ENCODE results near the gene SRXN1. TPM values are rescaled to one million over a fixed set of nuclear protein-coding genes. Genes with fewer than 3 reads are reported as not detected.

The SRXN1 gene
- total and polyA plus RNA-seq, 9 of the 15 experiments (the other 6 are each of a cell fraction or from before 2014, with no cell fraction given), result 6.8 to 36.4 (median 21.6) TPM

DNA sequence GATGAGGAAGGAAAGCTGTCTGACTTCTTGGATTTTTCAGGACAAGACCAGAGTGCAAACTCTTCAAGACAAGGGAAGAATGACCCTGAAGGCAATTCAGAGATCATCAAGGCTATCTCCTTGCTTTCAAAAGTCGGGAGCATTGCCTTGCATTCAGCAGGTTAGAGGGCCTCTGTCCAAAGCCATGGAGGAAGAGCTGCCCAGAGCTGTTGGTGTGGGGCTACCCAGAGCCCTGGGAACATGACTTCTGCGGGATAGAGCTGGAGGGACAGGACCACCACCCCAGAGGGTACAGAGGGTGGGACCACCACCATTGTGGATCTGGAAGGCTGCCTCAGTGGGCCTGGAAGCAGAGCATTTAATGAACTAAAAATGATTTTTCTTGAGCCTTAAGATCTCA is 5.2 kb upstream of the SRXN1 start:
- ChIA-PET CTCF (ENCODE audit: low intra/inter-chr PET ratio) (no interaction called here), POLR2A (no interaction called here)
- peaks cover 5% of the 10 kb centered on the region; the same call in 2 of the 3 replicates for H3K79me2 ChIP-seq (ENCODE audit: control insufficient read depth, insufficient read depth, low read length)
- BruUV-seq (replicated peaks), result no TSS peak
- no peak overlapping the region for H2AFZ ChIP-seq (ENCODE audit: low read depth, low read length)
- intact Hi-C loops (cut with micrococcal nuclease), result no loop called here
- H3K9ac ChIP-seq (ENCODE audit: insufficient read depth in 1 of 2, low read depth in 2 of 2, low read length in 2 of 2), result peak overlapping the region in 1 of 2 experiments; percentile 81; a peak in 1 of 4 replicates
- FAIRE-seq, result no peak
- no peaks in the 10 kb centered on the region; the same call in 2 of the 3 replicates for H3K36me3 ChIP-seq (ENCODE audit: control insufficient read depth, insufficient read depth, low read length)
- H3K4me2 ChIP-seq (ENCODE audit: insufficient read depth, low read length), result no peak overlapping the region
- no peaks in the 10 kb centered on the region for H3K9me3 ChIP-seq (replicated peaks; ENCODE audit: control insufficient read depth, insufficient read depth, low read depth, low read length)
- 0% methylated on average over 1 of the region's 2 CpGs for WGBS (ENCODE audit: insufficient coverage, low coverage, missing lambda C conversion rate)
- H3K27me3 ChIP-seq (ENCODE audit: control insufficient read depth in 2 of 2, insufficient read depth in 2 of 2, low read length in 2 of 2), result no peaks in the 10 kb centered on the region
- H3K27ac ChIP-seq (ENCODE audit: extremely low read depth, low read depth, low read length), result no peak overlapping the region
- in situ Hi-C loops (cut with MboI), result no loop called here
- TF ChIP-seq SRSF3 (IDR thresholded peaks at IDR 0.05; ENCODE audit: insufficient read depth, low read length) (no peak), SRSF1 (IDR thresholded peaks at IDR 0.05; ENCODE audit: low read depth, low read length) (no peak), POLR2AphosphoS5 (IDR thresholded peaks at IDR 0.05; ENCODE audit: control insufficient read depth, insufficient read depth, low read depth, low read length) (no peak), CBFA2T2 (conservative IDR thresholded peaks at IDR 0.05) (no peak), ZNF124 (CRISPR knock-in tag; IDR thresholded peaks at IDR 0.05) (no peak), SREBF2 (CRISPR knock-in tag; IDR thresholded peaks at IDR 0.05) (no peak), EGR1 (conservative IDR thresholded peaks at IDR 0.05) (no peak), ARID2 (IDR thresholded peaks at IDR 0.05) (no peak), TCFL5 (CRISPR knock-in tag; conservative IDR thresholded peaks at IDR 0.05) (no peak), BRD9 (IDR thresholded peaks at IDR 0.05; ENCODE audit: low read depth, partially characterized antibody) (no peak), POU5F1 (IDR thresholded peaks at IDR 0.05; ENCODE audit: borderline replicate concordance, low read depth, low read length, partially characterized antibody) (no peak), ZNF77 (CRISPR knock-in tag; IDR thresholded peaks at IDR 0.05) (no peak), GTF2E2 (tag; IDR thresholded peaks at IDR 0.05) (no peak), TAF1 (IDR thresholded peaks at IDR 0.05; ENCODE audit: control insufficient read depth, extremely low read depth, insufficient read depth, low read length, severe bottlenecking) (no peak)
- TF ChIP-seq, protein P1, sequence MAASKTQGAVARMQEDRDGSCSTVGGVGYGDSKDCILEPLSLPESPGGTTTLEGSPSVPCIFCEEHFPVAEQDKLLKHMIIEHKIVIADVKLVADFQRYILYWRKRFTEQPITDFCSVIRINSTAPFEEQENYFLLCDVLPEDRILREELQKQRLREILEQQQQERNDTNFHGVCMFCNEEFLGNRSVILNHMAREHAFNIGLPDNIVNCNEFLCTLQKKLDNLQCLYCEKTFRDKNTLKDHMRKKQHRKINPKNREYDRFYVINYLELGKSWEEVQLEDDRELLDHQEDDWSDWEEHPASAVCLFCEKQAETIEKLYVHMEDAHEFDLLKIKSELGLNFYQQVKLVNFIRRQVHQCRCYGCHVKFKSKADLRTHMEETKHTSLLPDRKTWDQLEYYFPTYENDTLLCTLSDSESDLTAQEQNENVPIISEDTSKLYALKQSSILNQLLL (CRISPR knock-in tag; IDR thresholded peaks at IDR 0.05; ENCODE audit: borderline replicate concordance), result no peak
- peaks cover 36 to 44% of the 10 kb centered on the region in 2 experiments for H3K4me1 ChIP-seq (replicated peaks in 1 of 2; ENCODE audit: control insufficient read depth in 2 of 2, insufficient read depth in 2 of 2, low read length in 2 of 2)
- no peaks in the 10 kb centered on the region for H4K20me1 ChIP-seq (replicated peaks; ENCODE audit: control insufficient read depth, insufficient read depth, low read length)
- DNase-seq (ENCODE audit: extremely low read depth in 1 of 4, low spot score in 3 of 4), result no peak
- no peak for ATAC-seq
- H3K9me1 ChIP-seq (ENCODE audit: control insufficient read depth, insufficient read depth, low read length), result no peaks in the 10 kb centered on the region
- no peak overlapping the region for H3K4me3 ChIP-seq

Measured in K562 (cell line).